Activated CD4-positive, alpha-beta memory T cell treated with anti-CD3 and anti-CD28 coated beads for 36 hours (primary cell): ENCODE data around the gene NACC1. TPM values are rescaled to one million over a fixed set of nuclear protein-coding genes. Genes with fewer than 3 reads are reported as not detected.

ENCODE experiments used
- CTCF ChIA-PET: fragments of 350-600 bp; sonication (Branson Sonifier 250); formaldehyde crosslinking; loops from one replicate; lab custom pipeline; 2021; ENCODE audit warnings: antibody characterized with exemption, inconsistent platforms; lab: Charles Lee
- POLR2A ChIA-PET: fragments of 350-600 bp; sonication (Branson Sonifier 250); formaldehyde crosslinking; loops from one replicate; lab custom pipeline; 2021; ENCODE audit warnings: antibody characterized with exemption; lab: Charles Lee
- DNase-seq: peaks from one replicate; pipeline ENCODE4 v3.0.0-alpha.2; 2020
- H3K27ac Mint-ChIP-seq: one replicate; pipeline ENCODE4 v1.8.0; 2021; ENCODE audit warnings: mixed read lengths
- H3K27me3 Mint-ChIP-seq: one replicate; pipeline ENCODE4 v1.8.0; 2021; ENCODE audit warnings: mixed read lengths
- H3K36me3 Mint-ChIP-seq: one replicate; pipeline ENCODE4 v1.8.0; 2021; ENCODE audit warnings: mixed read lengths
- H3K4me1 Mint-ChIP-seq: one replicate; pipeline ENCODE4 v1.8.0; 2021; ENCODE audit warnings: low read depth, mixed read lengths
- H3K4me3 Mint-ChIP-seq: one replicate; pipeline ENCODE4 v1.8.0; 2021; ENCODE audit warnings: mild to moderate bottlenecking, mixed read lengths
- H3K9me3 Mint-ChIP-seq: one replicate; pipeline ENCODE4 v1.8.0; 2021; ENCODE audit warnings: mixed read lengths
- intact Hi-C: fragments of 100-400 bp; cut with micrococcal nuclease; formaldehyde crosslinking; loops from one replicate; pipeline ENCODE4 v1.15.1; 2023
- total RNA-seq, 2 experiments: library from RNA; stranded (reverse); gene quantifications; one replicate each; pipeline ENCODE4 v1.2.3, GENCODE V29; 2021

Gene NACC1
- total RNA-seq, 2 experiments from 2014 or later = 89.8 to 90.9 TPM

DNA sequence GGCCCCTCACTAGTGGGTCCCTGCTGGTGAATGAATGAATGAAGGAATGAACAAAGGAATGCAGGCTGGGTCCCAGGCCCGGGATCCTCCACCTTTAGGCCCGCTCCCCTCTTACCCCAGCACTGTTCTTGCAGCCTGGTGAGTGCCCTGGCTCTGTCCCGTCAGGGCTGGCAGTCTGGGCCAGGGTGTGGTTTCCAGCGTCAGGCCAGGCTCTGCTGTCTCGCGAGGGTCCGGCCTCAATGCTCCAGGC is 15.7 kb upstream of the NACC1 start:
- peaks cover 7% of the 10 kb centered on the region for H3K27me3 Mint-ChIP-seq
- H3K9me3 Mint-ChIP-seq = peaks cover 5% of the 10 kb centered on the region
- POLR2A ChIA-PET = no interaction called here
- DNase-seq = no peak
- CTCF ChIA-PET = no interaction called here
- intact Hi-C loops = no loop called here
- H3K36me3 Mint-ChIP-seq = peaks cover 6% of the 10 kb centered on the region
- H3K4me1 Mint-ChIP-seq = peaks cover 43% of the 10 kb centered on the region
- H3K27ac Mint-ChIP-seq = peak overlapping the region; percentile 42
- peak overlapping the region; percentile 69 for H3K4me3 Mint-ChIP-seq

DNA sequence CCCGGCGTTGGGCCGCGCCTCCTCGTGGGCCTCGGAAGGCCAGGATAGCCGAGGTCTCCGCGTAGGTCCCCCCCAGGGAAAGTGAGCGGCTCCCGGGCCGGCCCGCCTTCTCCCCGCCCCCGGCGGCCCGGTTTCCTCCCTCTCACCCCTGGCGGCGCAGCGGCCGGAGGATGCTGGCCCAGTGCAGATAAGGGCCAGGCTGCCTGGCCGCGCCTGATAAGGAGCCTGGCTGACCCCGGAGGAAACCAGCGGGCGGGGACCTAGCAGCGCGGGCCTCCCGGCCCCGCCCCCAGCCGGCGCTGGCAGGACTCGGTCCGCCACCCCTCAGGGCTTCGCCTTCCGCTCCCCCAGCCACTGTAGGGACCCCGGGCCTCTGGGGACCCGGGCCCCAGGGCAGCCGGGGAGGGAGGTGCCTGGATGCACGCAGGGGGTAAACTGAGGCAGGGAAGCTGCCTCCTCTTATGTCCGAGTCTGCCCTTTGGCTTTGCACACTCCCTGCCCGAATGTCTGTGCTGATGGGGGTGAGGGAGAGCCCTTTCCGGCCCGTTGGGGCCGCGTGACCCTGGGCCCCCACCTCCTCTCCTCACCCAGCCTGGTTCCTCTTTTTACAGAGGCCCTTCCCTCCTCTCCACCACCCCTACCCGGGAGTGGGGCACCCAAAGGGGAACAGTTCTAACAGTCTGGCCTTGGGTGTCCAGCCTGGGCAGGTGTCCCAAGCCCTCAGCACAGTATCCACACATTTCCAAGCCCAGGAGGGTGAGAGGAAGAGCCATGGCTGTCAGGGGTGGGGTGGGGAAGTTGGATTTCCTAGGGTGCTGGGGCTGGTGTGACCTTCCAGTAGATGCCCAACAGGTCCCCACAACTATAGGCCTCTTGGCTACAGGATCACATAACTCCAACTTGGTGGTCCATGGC is 15.1 kb upstream of the NACC1 start, which contains the start of gene LYL1:
TSS of gene LYL1 (minus strand) at position 193 of the 915 bp plus-strand sequence. CDS start 1,687 bp downstream, outside the sequence.
- H3K27me3 Mint-ChIP-seq = peaks cover 3% of the 10 kb centered on the region
- peak within 1 kb of the TSS; percentile 76 for H3K27ac Mint-ChIP-seq
- peak; percentile 58 for DNase-seq
- H3K9me3 Mint-ChIP-seq = peaks cover 5% of the 10 kb centered on the region
- peaks cover 9% of the 10 kb centered on the region for H3K36me3 Mint-ChIP-seq
- peak within 1 kb of the TSS; percentile 69 for H3K4me3 Mint-ChIP-seq
- peaks cover 39% of the 10 kb centered on the region for H3K4me1 Mint-ChIP-seq
- intact Hi-C loops = no loop called here
- CTCF ChIA-PET = interaction anchor here (0.7 to 3.6 kb wide), 4 partner anchors 9 to 137 kb away, joined by 3 to 29 read pairs (median 11); no protein-coding TSS in a partner anchor
- POLR2A ChIA-PET = interaction anchor here (2.9 kb wide), 1 partner anchor 15 kb away, joined by 13 read pairs; the partner anchor contains the start of gene NACC1

DNA sequence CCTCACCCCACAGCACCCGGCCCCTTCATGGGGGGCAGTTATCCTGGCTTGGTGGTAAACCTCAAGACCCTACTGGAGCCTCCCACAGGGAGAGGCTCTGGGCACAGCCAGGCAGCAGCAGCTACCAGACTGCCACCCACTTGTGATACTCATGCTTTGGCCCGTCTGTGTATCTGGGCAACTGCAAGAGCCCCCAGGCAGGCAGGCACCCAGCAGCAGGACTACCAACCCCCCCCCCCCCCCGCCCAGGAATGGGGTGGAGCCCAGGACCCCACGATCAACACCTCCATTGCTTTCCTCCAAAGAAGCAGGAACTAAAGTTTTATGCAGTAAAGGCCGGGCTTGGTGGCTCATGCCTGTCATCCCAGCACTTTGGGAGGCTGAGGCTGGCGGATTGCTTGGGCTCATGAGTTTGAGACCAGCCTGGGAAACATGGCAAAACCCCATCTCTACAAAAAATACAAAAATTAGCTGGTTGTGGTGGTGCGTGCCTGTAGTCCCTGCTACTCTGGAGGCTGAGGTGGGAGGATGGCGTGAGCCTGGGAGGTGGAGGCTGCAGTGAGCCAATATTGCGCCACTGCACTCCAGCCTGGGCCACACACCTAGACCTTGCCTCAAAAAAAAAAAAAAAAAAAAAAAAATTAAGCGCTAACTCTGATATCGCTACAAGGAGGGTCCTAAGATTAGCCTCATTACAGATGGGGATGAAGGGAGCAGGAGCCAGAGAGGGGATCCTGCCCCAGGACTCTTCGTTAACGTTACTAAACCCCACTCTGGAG is 14.3 kb upstream of the NACC1 start:
- peak overlapping the region; percentile 92 for H3K4me3 Mint-ChIP-seq
- H3K36me3 Mint-ChIP-seq = peaks cover 9% of the 10 kb centered on the region
- H3K27ac Mint-ChIP-seq = peak overlapping the region; percentile 94
- peaks cover 5% of the 10 kb centered on the region for H3K9me3 Mint-ChIP-seq
- CTCF ChIA-PET = interaction anchor here (0.7 to 3.6 kb wide), 19 partner anchors 10 to 219 kb away, joined by 3 to 29 read pairs (median 6); partner anchors contain the start of gene NACC1
- H3K27me3 Mint-ChIP-seq = peaks cover 2% of the 10 kb centered on the region
- no peak for DNase-seq
- POLR2A ChIA-PET = interaction anchor here (1.4 to 2.9 kb wide), 6 partner anchors 12 to 90 kb away, joined by 5 to 13 read pairs (median 7); partner anchors contain the start of gene NACC1
- intact Hi-C loops = loop anchor here (1.0 kb wide), 1 partner anchor 13 kb away; the partner anchor contains the start of gene TRMT1
- peaks cover 35% of the 10 kb centered on the region for H3K4me1 Mint-ChIP-seq

DNA sequence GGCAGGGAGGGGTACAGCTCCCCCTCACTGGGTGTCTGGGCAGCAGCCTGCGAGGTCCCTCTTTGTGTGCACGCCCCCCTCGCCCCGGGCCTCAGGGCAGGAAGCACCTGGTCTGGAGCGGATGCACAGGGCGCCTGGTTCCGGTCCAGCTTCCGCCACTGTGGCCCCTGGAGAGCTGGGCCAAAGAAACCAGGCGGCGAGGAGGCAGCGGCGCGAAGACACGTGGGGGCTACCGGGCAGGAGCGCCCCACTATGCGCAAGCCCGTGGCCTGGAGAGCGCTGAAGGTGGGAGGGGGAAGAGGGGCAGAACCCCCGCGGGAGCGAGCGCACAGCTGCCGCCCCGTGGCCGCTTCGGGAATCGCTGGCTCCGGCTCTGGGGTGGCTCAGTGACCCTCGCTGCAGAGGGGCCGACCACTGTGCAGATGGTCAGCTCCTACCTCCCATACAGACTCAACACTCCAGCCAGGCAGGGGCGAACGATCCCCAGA is 13.7 kb upstream of the NACC1 start:
- intact Hi-C loops = loop anchor here (1.0 kb wide), 1 partner anchor 12 kb away; the partner anchor contains the start of gene TRMT1
- Mint-ChIP-seq H3K4me1 (peaks cover 32% of the 10 kb centered on the region), H3K9me3 (peaks cover 5% of the 10 kb centered on the region), H3K36me3 (peaks cover 11% of the 10 kb centered on the region), H3K27ac (peak overlapping the region; percentile 94), H3K27me3 (no peaks in the 10 kb centered on the region), H3K4me3 (peak overlapping the region; percentile 92)
- ChIA-PET POLR2A (interaction anchor here (0.7 to 2.9 kb wide), 7 partner anchors 11 to 90 kb away, joined by 4 to 13 read pairs (median 6); partner anchors contain the start of gene NACC1), CTCF (interaction anchor here (0.5 to 3.6 kb wide), 27 partner anchors 8 to 219 kb away, joined by 3 to 29 read pairs (median 5); partner anchors contain the start of genes IER2, NACC1 and STX10)
- peak; percentile 81 for DNase-seq

DNA sequence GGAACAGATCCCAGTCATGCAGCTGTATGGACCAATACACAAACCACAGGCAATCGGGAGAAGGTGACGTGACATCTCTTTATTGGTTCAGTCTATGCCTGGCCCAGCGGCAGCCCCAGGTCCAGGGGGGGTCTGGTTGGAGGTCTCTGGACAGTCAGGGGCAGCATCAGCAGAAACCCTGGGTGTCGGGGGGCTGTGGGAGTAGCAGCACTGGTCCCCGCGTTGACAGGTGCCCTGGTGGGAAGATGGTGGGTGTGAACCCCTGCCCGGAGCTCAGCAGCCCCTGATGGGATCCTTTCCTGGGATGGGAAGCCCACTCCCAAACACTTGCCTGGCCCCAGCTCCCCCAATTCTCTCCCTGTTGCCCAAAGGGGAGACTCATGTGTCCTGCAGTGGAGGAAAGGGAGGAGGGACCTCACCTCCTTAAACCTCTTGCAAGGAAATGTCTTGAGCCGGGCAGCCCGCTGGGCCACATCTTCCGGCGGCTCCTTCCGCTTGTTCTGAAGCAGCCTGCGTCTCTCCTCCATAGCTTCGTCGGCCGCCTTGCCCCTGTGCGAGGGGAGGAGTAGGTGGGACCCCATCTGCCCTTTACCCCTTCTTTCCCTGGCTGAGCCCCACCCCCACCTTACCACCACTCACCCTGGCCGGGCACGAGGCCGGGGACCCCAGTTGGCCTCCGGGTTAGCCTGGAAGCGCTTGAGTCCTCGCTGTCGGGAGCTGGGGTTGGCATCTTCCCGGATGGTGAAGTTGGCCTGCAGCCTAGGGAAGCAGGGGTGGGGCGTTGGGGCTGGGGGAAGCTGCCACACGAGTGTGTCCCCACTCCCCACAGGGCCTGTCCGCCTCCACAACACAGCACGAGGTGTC is 13.0 kb upstream of the NACC1 start:
- intact Hi-C loops = loop anchor here (1.0 kb wide), 1 partner anchor 11 kb away; the partner anchor contains the start of gene TRMT1
- H3K9me3 Mint-ChIP-seq = peaks cover 3% of the 10 kb centered on the region
- peak overlapping the region; percentile 94 for H3K27ac Mint-ChIP-seq
- H3K27me3 Mint-ChIP-seq = no peaks in the 10 kb centered on the region
- ChIA-PET POLR2A (interaction anchor here (0.7 to 2.9 kb wide), 9 partner anchors 10 to 91 kb away, joined by 3 to 13 read pairs (median 6); partner anchors contain the start of genes IER2, NACC1 and STX10), CTCF (interaction anchor here (0.5 to 3.6 kb wide), 27 partner anchors 9 to 340 kb away, joined by 3 to 29 read pairs (median 5); partner anchors contain the start of genes IER2, NACC1 and STX10)
- peaks cover 25% of the 10 kb centered on the region for H3K4me1 Mint-ChIP-seq
- peak overlapping the region; percentile 92 for H3K4me3 Mint-ChIP-seq
- H3K36me3 Mint-ChIP-seq = peaks cover 13% of the 10 kb centered on the region
- DNase-seq = peak; percentile 52

DNA sequence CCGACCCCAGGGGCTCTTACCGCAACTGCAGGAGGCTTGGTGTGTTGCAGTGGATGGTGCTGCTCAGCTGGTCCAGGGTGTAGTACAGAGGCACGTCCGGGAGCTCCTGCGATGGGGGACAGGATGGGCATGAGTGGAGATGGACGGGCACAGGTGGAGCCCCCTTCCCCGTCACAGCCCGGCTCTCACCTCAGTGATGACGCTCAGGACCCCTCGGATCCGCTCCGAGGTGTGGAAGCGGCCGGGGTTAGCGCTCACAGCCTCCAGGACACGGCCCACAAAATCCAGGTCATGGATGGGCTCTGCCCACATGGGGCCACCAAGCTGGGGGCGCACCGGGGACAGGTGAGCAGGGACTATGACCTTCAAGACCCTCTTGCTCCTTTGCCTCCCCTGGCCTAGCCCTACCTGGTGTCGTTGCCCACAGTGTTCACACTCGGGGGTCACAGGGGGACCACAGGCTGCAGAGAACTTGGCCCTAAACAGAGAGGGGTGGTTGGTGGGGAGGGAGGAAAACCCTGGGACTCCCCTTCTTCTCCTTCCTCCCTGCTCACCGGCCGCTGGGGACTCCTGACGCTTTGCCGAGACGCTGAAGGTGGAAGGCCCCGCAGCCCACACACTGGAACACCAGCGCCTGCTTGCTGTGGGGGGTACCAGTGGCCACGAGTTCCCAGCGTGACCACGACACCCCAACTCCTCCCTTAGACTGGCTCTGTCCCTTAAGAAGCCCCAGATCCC is 8.5 kb upstream of the NACC1 start:
- no peak overlapping the region for H3K4me3 Mint-ChIP-seq
- no peaks in the 10 kb centered on the region for H3K9me3 Mint-ChIP-seq
- no peak for DNase-seq
- ChIA-PET CTCF (no interaction called here), POLR2A (no interaction called here)
- no peak overlapping the region for H3K27ac Mint-ChIP-seq
- intact Hi-C loops = no loop called here
- no peaks in the 10 kb centered on the region for H3K27me3 Mint-ChIP-seq
- peaks cover 2% of the 10 kb centered on the region for H3K4me1 Mint-ChIP-seq
- peaks cover 13% of the 10 kb centered on the region for H3K36me3 Mint-ChIP-seq

DNA sequence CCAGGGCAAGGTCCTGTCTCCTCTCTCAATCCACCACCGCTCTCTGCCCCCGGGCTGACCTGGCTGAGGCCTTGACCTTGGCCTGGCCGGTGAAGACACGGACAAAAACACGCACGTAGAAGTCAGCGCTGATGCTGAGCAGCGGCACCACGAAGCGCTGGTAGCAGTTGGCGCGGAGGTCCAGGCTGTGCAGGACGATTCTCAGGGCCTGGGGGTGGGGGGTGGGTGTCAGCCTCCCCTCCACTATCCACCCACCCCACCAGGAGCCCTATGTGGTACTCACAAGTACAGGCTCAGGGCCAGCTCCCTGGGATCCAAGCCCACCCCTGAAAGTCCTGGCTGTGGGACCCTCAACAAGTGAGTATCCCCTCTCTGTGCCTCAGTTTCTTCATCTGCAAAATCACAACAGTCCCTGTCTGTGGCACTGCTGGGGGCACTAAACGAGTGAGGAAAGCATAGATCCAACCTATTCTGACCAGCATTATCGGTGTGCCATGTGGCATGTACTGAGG is 7.9 kb upstream of the NACC1 start:
- DNase-seq = no peak
- Mint-ChIP-seq H3K27me3 (no peaks in the 10 kb centered on the region), H3K27ac (no peak overlapping the region), H3K4me3 (no peak overlapping the region), H3K4me1 (peaks cover 2% of the 10 kb centered on the region), H3K9me3 (no peaks in the 10 kb centered on the region), H3K36me3 (peaks cover 12% of the 10 kb centered on the region)
- ChIA-PET CTCF (no interaction called here), POLR2A (no interaction called here)
- intact Hi-C loops = no loop called here

DNA sequence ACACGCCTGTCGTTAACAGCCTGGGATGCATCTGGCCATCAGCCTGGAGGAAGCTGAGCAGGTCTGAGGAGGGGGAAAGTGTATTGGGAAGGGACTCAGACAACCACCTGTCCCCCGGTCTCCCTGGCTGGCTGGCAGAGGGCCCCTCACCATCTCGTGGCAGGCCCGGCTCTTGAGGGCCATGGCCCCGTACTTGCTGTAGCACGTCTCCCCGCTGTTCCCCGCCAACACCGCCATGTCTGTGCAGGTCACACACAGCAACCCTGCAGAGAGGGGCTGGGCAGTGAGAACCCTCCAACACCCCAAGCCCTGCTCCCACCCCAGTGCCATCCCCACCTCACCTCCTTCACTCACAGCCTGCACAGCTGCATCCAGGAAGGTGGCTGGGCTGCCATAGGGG is 5.5 kb upstream of the NACC1 start:
- Mint-ChIP-seq H3K9me3 (no peaks in the 10 kb centered on the region), H3K27ac (no peak overlapping the region), H3K27me3 (no peaks in the 10 kb centered on the region), H3K4me3 (no peak overlapping the region), H3K4me1 (peaks cover 11% of the 10 kb centered on the region), H3K36me3 (peaks cover 16% of the 10 kb centered on the region)
- ChIA-PET POLR2A (no interaction called here), CTCF (interaction anchor here (2.7 kb wide), 1 partner anchor 8 kb away, joined by 10 read pairs; no protein-coding TSS in a partner anchor)
- no peak for DNase-seq
- intact Hi-C loops = no loop called here

DNA sequence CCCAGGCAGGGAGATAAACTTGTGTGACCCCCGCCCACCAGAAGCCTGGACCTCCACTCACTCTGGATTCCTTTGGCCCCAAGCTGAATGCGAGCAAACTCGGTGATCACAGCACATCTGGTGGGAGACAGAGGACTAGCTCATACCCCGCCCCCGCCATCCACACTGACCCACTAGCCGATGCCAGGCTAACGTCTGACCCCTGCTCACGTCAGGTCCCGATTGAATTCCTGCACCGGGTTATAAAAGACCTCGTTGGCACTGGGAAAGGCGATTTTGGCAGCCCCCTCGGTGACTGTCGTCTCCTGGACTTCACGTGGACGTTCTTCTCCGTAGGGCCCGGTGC is 2.2 kb upstream of the NACC1 start:
- H3K27ac Mint-ChIP-seq = peak overlapping the region; percentile 93
- intact Hi-C loops = loop anchor here (1.0 to 5.0 kb wide), 4 partner anchors 12 to 96 kb away; no protein-coding TSS in a partner anchor
- ChIA-PET POLR2A (interaction anchor here (0.8 to 4.1 kb wide), 4 partner anchors 11 to 37 kb away, joined by 3 to 38 read pairs (median 8); partner anchors contain the start of genes IER2 and STX10), CTCF (interaction anchor here (0.9 to 1.3 kb wide), 2 partner anchors 11 to 17 kb away, joined by 3 to 5 read pairs; no protein-coding TSS in a partner anchor)
- H3K9me3 Mint-ChIP-seq = no peaks in the 10 kb centered on the region
- no peaks in the 10 kb centered on the region for H3K27me3 Mint-ChIP-seq
- H3K36me3 Mint-ChIP-seq = peaks cover 12% of the 10 kb centered on the region
- peak overlapping the region; percentile 86 for H3K4me3 Mint-ChIP-seq
- no peak for DNase-seq
- peaks cover 33% of the 10 kb centered on the region for H3K4me1 Mint-ChIP-seq
